Rectal smooth muscle tissue (tissue), 1 donor: ENCODE results near the gene TMEM258.

Source experiments
- H3K27ac ChIP-seq: one replicate; pipeline ENCODE4 v1.7.0; 2013; ENCODE audit warnings: low read depth, low read length, inconsistent platforms
- H3K27me3 ChIP-seq: one replicate; pipeline ENCODE4 v1.7.0; 2013; ENCODE audit warnings: low read length; ENCODE audit not compliant: control insufficient read depth, insufficient read depth
- H3K36me3 ChIP-seq: one replicate; pipeline ENCODE4 v1.7.0; 2013; ENCODE audit warnings: low read length; ENCODE audit not compliant: control insufficient read depth, insufficient read depth
- H3K4me1 ChIP-seq: one replicate; pipeline ENCODE4 v1.7.0; 2013; ENCODE audit warnings: low read length; ENCODE audit not compliant: control insufficient read depth, insufficient read depth
- H3K4me3 ChIP-seq: one replicate; pipeline ENCODE4 v1.7.0; 2013; ENCODE audit warnings: low read length
- H3K9ac ChIP-seq: one replicate; pipeline ENCODE4 v1.7.0; 2013; ENCODE audit warnings: low read length

TMEM258 gene

DNA sequence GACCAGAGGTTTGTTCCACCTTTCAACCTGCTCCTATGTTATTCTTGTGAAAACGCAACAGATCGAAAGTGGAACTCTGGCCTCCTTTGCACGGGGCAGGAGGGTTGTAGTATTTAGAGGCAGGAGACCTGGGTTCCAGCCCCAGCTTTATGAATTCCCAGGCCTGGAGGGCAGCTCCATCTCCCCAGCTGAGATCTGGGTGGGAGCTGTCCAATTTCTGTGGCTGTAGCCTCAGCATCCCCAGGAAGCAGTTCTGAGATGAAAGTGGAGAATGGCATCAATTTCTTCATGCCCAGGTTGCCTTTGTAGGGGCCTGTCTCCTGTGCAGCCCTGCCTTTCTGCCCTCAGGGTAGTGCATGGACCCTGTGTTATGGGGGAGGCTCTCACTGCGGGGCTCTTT lies 39.8 kb upstream of the TMEM258 start:
- H3K9ac ChIP-seq = no peak overlapping the region
- no peaks in the 10 kb centered on the region for H3K36me3 ChIP-seq
- no peak overlapping the region for H3K27ac ChIP-seq
- no peaks in the 10 kb centered on the region for H3K27me3 ChIP-seq
- peaks cover 15% of the 10 kb centered on the region for H3K4me1 ChIP-seq
- H3K4me3 ChIP-seq = no peak overlapping the region

DNA sequence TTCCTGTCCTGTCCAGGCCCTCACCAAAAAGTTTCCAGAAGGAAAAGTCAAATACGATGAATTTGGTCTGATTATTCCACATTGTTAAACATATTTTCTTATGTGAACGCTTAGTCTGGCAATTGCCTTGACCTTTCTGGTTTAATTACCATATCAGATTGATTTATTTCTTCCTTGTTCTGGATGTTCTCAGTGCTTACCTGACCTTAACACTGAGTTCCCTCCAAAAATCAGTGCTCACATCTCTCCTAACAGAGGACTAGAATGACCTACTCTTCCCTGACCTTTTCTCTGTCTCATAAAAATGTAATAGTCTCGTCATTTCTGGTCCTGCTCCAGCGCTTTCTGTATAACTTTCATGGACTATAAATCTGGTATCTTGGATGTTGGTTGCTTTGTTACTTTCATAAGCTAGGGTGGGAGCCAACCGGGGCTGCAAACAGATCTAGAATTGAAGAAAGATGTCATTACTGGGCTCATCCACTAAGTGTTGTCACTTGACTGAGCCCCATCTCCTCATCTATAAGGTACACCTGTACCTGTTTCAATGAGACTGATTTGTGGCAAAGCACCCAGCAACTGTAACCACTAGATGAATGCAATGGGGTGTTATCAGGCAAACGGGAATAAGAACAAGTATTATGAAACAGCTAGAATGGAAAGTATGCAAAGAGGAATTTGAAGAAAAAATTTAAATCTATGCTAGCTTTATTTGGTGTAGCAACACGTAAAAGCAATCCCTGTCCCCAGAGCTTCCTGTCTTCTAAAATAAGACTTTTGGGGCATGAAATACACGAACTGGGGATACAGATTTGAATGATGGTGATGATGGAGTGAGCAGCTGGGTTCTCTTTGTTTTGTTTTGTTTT lies 38.1 kb upstream of the TMEM258 start:
- no peak overlapping the region for H3K4me3 ChIP-seq
- peak overlapping the region; percentile 77 for H3K27ac ChIP-seq
- no peaks in the 10 kb centered on the region for H3K36me3 ChIP-seq
- H3K4me1 ChIP-seq = peaks cover 15% of the 10 kb centered on the region
- no peaks in the 10 kb centered on the region for H3K27me3 ChIP-seq
- no peak overlapping the region for H3K9ac ChIP-seq

DNA sequence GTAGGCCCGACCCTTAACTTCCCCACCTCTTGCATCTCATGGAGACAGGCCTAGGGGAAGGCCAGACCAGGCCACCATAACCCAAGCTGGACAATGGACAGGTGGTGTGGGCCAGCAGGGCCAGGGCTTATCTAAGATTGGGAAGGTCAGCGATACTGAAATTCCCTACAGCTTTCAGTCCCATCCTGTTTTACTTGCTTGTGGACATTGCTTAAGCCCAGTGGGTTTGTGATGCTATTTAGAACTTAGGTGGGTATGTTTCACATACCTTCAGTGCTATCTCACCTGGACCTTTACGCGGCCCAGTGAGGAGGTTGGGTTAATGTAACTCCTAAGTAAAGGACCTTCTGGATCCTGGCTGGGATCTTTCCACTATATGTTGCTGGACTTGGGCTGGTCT lies 37.4 kb upstream of the TMEM258 start:
- Histone ChIP-seq H3K27ac (peak overlapping the region; percentile 77), H3K9ac (no peak overlapping the region), H3K4me3 (peak overlapping the region; percentile 78), H3K4me1 (peaks cover 15% of the 10 kb centered on the region), H3K27me3 (no peaks in the 10 kb centered on the region), H3K36me3 (no peaks in the 10 kb centered on the region)

GRCh38 chr11:61828629-61829407 lies 36.4 kb upstream of the TMEM258 start:
- peak overlapping the region; percentile 78 for H3K4me3 ChIP-seq
- H3K27ac ChIP-seq = peak overlapping the region; percentile 77
- H3K36me3 ChIP-seq = no peaks in the 10 kb centered on the region
- peak overlapping the region; percentile 24 for H3K9ac ChIP-seq
- H3K4me1 ChIP-seq = peaks cover 15% of the 10 kb centered on the region
- H3K27me3 ChIP-seq = no peaks in the 10 kb centered on the region

DNA sequence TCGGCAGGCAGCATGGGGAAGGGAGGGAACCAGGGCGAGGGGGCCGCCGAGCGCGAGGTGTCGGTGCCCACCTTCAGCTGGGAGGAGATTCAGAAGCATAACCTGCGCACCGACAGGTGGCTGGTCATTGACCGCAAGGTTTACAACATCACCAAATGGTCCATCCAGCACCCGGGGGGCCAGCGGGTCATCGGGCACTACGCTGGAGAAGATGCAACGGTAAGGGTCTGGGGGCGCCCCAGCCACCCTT lies 35.9 kb upstream of the TMEM258 start:
- H3K27me3 ChIP-seq = no peaks in the 10 kb centered on the region
- peak overlapping the region; percentile 24 for H3K9ac ChIP-seq
- H3K4me3 ChIP-seq = peak overlapping the region; percentile 78
- no peaks in the 10 kb centered on the region for H3K36me3 ChIP-seq
- H3K4me1 ChIP-seq = peaks cover 15% of the 10 kb centered on the region
- peak overlapping the region; percentile 77 for H3K27ac ChIP-seq

- Histone ChIP-seq H3K4me3 (peak within 1 kb of the TSS; percentile 78), H3K27ac (peak within 1 kb of the TSS; percentile 77), H3K9ac (peak within 1 kb of the TSS; percentile 34), H3K36me3 (no peaks in the 10 kb centered on the region), H3K27me3 (no peaks in the 10 kb centered on the region), H3K4me1 (peaks cover 15% of the 10 kb centered on the region)
These were observed 35.4 kb upstream of the TMEM258 start, which contains the start of gene FADS2 for GRCh38 chr11:61827571-61828378. Gene FADS2 (plus strand): TSS chr11:61828300. CDS start chr11:61828391, 91 bp downstream.

- peak overlapping the region; percentile 34 for H3K9ac ChIP-seq
- no peaks in the 10 kb centered on the region for H3K36me3 ChIP-seq
- H3K4me3 ChIP-seq = peak overlapping the region; percentile 78
- H3K27ac ChIP-seq = peak overlapping the region; percentile 77
- H3K4me1 ChIP-seq = peaks cover 15% of the 10 kb centered on the region
- H3K27me3 ChIP-seq = no peaks in the 10 kb centered on the region
These were observed 34.7 kb upstream of the TMEM258 start for GRCh38 chr11:61826930-61827570.

DNA sequence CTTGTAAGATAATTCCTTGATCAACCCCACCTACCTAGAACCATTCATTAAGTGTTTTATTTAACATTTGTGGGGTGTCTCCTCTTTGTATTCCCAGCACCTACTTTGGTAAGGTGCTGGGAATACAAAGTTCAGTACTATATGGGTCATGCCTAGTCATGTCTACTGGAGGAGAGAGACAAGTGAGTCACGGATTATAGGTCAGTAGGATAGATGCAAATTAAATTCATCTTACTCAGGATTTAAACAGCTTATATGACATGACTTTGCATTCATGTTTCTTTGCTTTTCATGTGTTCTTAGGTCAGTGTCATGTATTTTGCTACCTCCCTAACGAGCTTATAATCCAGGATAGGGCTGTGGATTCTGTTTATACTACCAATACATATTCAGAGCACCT lies 27.8 kb upstream of the TMEM258 start:
- Histone ChIP-seq H3K4me1 (peaks cover 6% of the 10 kb centered on the region), H3K9ac (no peak overlapping the region), H3K27me3 (no peaks in the 10 kb centered on the region), H3K4me3 (no peak overlapping the region), H3K36me3 (no peaks in the 10 kb centered on the region), H3K27ac (no peak overlapping the region)

DNA sequence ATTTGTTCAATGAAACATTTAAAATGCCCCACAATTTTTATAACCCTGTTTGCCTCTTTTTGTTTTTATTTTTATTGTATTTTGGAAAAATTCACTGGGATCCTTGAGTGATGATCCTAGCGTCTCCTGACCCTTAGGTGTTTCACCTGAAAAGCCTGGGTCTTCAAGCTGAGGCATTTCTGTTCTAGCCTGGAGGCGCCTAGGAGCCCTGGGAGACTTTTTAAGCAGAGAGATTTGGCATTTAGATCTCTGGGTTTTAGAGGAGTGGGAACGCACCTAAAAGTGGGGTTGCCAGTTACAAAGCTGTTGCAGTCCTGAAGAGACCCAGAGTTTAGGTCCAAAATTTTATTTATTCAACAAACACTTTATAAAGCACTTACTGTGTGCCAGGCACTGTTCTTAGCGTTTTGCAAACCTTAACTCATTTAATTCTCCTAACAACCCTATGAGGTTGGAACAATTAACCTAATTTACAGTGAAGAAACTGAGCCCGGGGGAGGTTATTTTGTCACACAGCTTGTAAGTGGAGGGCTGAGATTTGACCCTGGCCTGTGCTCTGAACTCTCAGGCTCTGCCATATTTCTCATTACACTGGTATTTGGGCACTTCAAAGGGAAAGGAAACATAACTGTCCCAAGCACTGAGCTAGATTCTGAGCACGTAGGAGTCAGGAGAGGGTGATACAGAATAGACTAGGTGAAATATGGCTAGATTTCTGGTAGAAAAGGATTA lies 25.2 kb upstream of the TMEM258 start:
- no peak overlapping the region for H3K9ac ChIP-seq
- H3K27me3 ChIP-seq = no peaks in the 10 kb centered on the region
- H3K36me3 ChIP-seq = peaks cover 1% of the 10 kb centered on the region
- H3K4me3 ChIP-seq = peak overlapping the region; percentile 94
- H3K4me1 ChIP-seq = peaks cover 8% of the 10 kb centered on the region
- peak overlapping the region; percentile 88 for H3K27ac ChIP-seq

GRCh38 chr11:61816736-61817455 lies 24.5 kb upstream of the TMEM258 start, which contains the start of gene FADS1:
Gene FADS1 (minus strand): TSS chr11:61817003. CDS start chr11:61816929, 74 bp downstream.
- peak within 1 kb of the TSS; percentile 88 for H3K27ac ChIP-seq
- H3K4me1 ChIP-seq = peaks cover 8% of the 10 kb centered on the region
- peak within 1 kb of the TSS; percentile 76 for H3K9ac ChIP-seq
- no peaks in the 10 kb centered on the region for H3K27me3 ChIP-seq
- peak within 1 kb of the TSS; percentile 94 for H3K4me3 ChIP-seq
- peaks cover 3% of the 10 kb centered on the region for H3K36me3 ChIP-seq
